K562 (cell line): Measurements from ENCODE around the gene RTN4. TPM values are rescaled to one million over a fixed set of nuclear protein-coding genes. Genes with fewer than 3 reads are reported as not detected.

Experiments used
- AFF4 ChIP-seq: sonication (generic); formaldehyde crosslinking; IDR thresholded peaks from 2 replicates; pipeline ENCODE4 v1.8.0; 2023; ENCODE audit warnings: mild to moderate bottlenecking, missing genetic modification reagents
- CBX8 ChIP-seq: fragments of 200-600 bp; sonication (generic); IDR thresholded peaks from 2 replicates; pipeline ENCODE4 v1.6.1; 2012; ENCODE audit warnings: borderline replicate concordance, mixed run types, low read depth, mild to moderate bottlenecking, moderate library complexity, mixed read lengths, low read length, control low read depth, inconsistent platforms; ENCODE audit not compliant: poor library complexity, severe bottlenecking; ENCODE audit errors: extremely low read depth
- EZH2 ChIP-seq: IDR thresholded peaks from 2 replicates; pipeline ENCODE4 v1.6.1; 2012; ENCODE audit warnings: low read depth, mild to moderate bottlenecking, inconsistent platforms, low read length, borderline replicate concordance
- HNRNPUL1 ChIP-seq: fragments of 200-400 bp; formaldehyde crosslinking; IDR thresholded peaks from 2 replicates; pipeline ENCODE4 v1.6.1; 2017; ENCODE audit warnings: low read length
- KLF1 ChIP-seq: fragments of 450-650 bp; IDR thresholded peaks from 2 replicates; pipeline ENCODE4 v1.6.1; 2016; ENCODE audit warnings: missing genetic modification characterization, missing compliant biosample characterization
- MEF2A ChIP-seq: IDR thresholded peaks from 2 replicates; pipeline ENCODE4 v1.6.1; 2011; ENCODE audit warnings: low read depth, mild to moderate bottlenecking, low read length, moderate library complexity; ENCODE audit not compliant: control insufficient read depth
- MITF ChIP-seq: IDR thresholded peaks from 2 replicates; pipeline ENCODE4 v1.6.1; 2014; ENCODE audit warnings: antibody characterized with exemption
- NELFE ChIP-seq: IDR thresholded peaks from 2 replicates; pipeline ENCODE4 v1.6.1; 2011; ENCODE audit warnings: mild to moderate bottlenecking; ENCODE audit not compliant: insufficient read depth, insufficient read length
- ZBTB43 ChIP-seq: sonication (generic); formaldehyde crosslinking; IDR thresholded peaks from 2 replicates; pipeline ENCODE4 v1.8.0; 2023; ENCODE audit warnings: mild to moderate bottlenecking, missing genetic modification reagents
- ZFPM2 ChIP-seq: fragments of 250-450 bp; sonication (Bioruptor Pico); IDR thresholded peaks from 2 replicates; pipeline ENCODE4 v1.5.1; 2022; ENCODE audit warnings: mild to moderate bottlenecking
- ZNF407 ChIP-seq: fragments of 450-650 bp; IDR thresholded peaks from 2 replicates; pipeline ENCODE4 v1.6.1; 2016; ENCODE audit warnings: low read depth
- ZNF431 ChIP-seq: sonication (generic); formaldehyde crosslinking; IDR thresholded peaks from 2 replicates; pipeline ENCODE4 v1.8.0; 2022; ENCODE audit warnings: mild to moderate bottlenecking, missing genetic modification reagents
- polyA plus RNA-seq, 8 experiments: library from polyadenylated mRNA; depleted of rRNA in 4 of 8; stranded (reverse) in 5 of 8; unstranded in 3 of 8; fragments of >200 nt; fragmentation: Nextera tagmentation in 2 of 8; fragmentation: Illumina TruSeq in 1 of 8; extraction: Ambion mirVana in 2 of 8; extraction: Trizol in 1 of 8; gene quantifications; 2 replicates each; pipeline versions ENCODE4 v1.2.1 to v1.2.3, GENCODE V29; 2011 to 2014; ENCODE audit warnings: inconsistent platforms in 1 of 8, missing spikeins in 1 of 8
- total RNA-seq, 7 experiments: library from RNA; depleted of rRNA in 6 of 7; stranded (reverse); fragments of >200 nt in 6 of 7; fragmentation: Illumina TruSeq in 2 of 7; extraction: Trizol in 2 of 7; gene quantifications; 2 replicates each; pipeline versions ENCODE4 v1.2.1 to v1.2.3, GENCODE V29; 2011 to 2021; ENCODE audit warnings: low replicate concordance in 1 of 7

The RTN4 gene
- total and polyA plus RNA-seq, 9 of the 15 experiments (the other 6 are each of a cell fraction or from before 2014, with no cell fraction given) = 73.0 to 248 (median 116) TPM

- no peak for TF ChIP-seq AFF4 (CRISPR knock-in tag)
- no peak for TF ChIP-seq ZNF407
- no peak for TF ChIP-seq CBX8
- TF ChIP-seq MITF = peak; percentile 81
- TF ChIP-seq ZFPM2 (CRISPR knock-in tag) = no peak
- TF ChIP-seq ZNF431 = no peak
- TF ChIP-seq HNRNPUL1 = no peak
- no peak for TF ChIP-seq ZBTB43 (CRISPR knock-in tag)
- TF ChIP-seq EZH2 = no peak
- no peak for TF ChIP-seq KLF1 (tag)
- TF ChIP-seq MEF2A = no peak
- TF ChIP-seq NELFE = no peak
These were observed 5.8 kb upstream of the RTN4 start (continued) for GRCh38 chr2:55056024-55056521.
